HEK293 (cell line): Measurements from ENCODE around the gene ATP5ME.
"Not testable (repeated sequence)": the region's sequence is repeated elsewhere in the genome, so short reads cannot be mapped to it uniquely, and the experiment has no call there.

Experiments used
- CTCF ChIA-PET: fragments of 350-600 bp; formaldehyde crosslinking; extraction: SDS; loops from one replicate; lab custom pipeline; 2021; ENCODE audit warnings: antibody characterized with exemption; lab: Yijun Ruan, JAX
- POLR2A ChIA-PET: fragments of 300-600 bp; formaldehyde crosslinking; extraction: SDS; loops from one replicate; lab custom pipeline; 2020; ENCODE audit warnings: antibody characterized with exemption, inconsistent platforms; lab: Yijun Ruan, JAX
- H3K27ac ChIP-seq: fragments of 200-500 bp; sonication (Bioruptor generic); 2 replicates; pipeline ENCODE4 v1.5.1; 2014; ENCODE audit warnings: low read depth, low read length, control low read depth, inconsistent platforms; ENCODE audit errors: extremely low read depth
- H3K36me3 ChIP-seq, 2 experiments: fragments of 200-500 bp in 1 of 2; sonication (Bioruptor generic) in 1 of 2; 1 replicate in 1 of 2; 2 replicates in 1 of 2; pipeline ENCODE4 v1.5.1; 2014 to 2017; ENCODE audit warnings: inconsistent platforms in 2 of 2, low read length in 2 of 2; ENCODE audit not compliant: control insufficient read depth in 2 of 2, insufficient read depth in 1 of 2
- H3K4me1 ChIP-seq: fragments of 200-500 bp; sonication (Bioruptor generic); 2 replicates; pipeline ENCODE4 v1.5.1; 2014; ENCODE audit warnings: mild to moderate bottlenecking, low read length, inconsistent platforms; ENCODE audit not compliant: control insufficient read depth, insufficient read depth
- H3K4me3 ChIP-seq: 2 replicates; pipeline ENCODE4 v1.5.1; 2011; ENCODE audit warnings: low read depth, mild to moderate bottlenecking, control low read depth, low read length, moderate library complexity
- H3K9me3 ChIP-seq: fragments of 200-500 bp; sonication (Bioruptor generic); 2 replicates; pipeline ENCODE4 v1.5.1; 2014; ENCODE audit warnings: low read depth, low read length, inconsistent platforms; ENCODE audit not compliant: control insufficient read depth, insufficient read depth
- SP2 ChIP-seq: fragments of 450-650 bp; formaldehyde crosslinking; IDR thresholded peaks from 2 replicates; pipeline ENCODE4 v1.5.1; 2016; ENCODE audit warnings: missing biosample characterization, missing genetic modification characterization
- ZFP69B ChIP-seq: fragments of 450-650 bp; formaldehyde crosslinking; IDR thresholded peaks from 2 replicates; pipeline ENCODE4 v1.5.1; 2016; ENCODE audit warnings: missing biosample characterization, missing genetic modification characterization
- ZIC2 ChIP-seq: fragments of 450-650 bp; formaldehyde crosslinking; IDR thresholded peaks from 2 replicates; pipeline ENCODE4 v1.5.1; 2016; ENCODE audit warnings: missing biosample characterization, missing genetic modification characterization
- ZNF2 ChIP-seq: fragments of 450-650 bp; formaldehyde crosslinking; IDR thresholded peaks from 2 replicates; pipeline ENCODE4 v1.5.1; 2016; ENCODE audit warnings: missing biosample characterization, missing genetic modification characterization
- ZNF335 ChIP-seq: fragments of 450-650 bp; formaldehyde crosslinking; conservative IDR thresholded peaks from 2 replicates; pipeline ENCODE4 v1.5.1; 2016; ENCODE audit warnings: missing biosample characterization, missing genetic modification characterization
- ZNF394 ChIP-seq: fragments of 450-650 bp; formaldehyde crosslinking; IDR thresholded peaks from 2 replicates; pipeline ENCODE4 v1.5.1; 2016; ENCODE audit warnings: missing biosample characterization, missing genetic modification characterization, mild to moderate bottlenecking, moderate library complexity, borderline replicate concordance
- ZNF404 ChIP-seq: fragments of 450-650 bp; formaldehyde crosslinking; IDR thresholded peaks from 2 replicates; pipeline ENCODE4 v1.5.1; 2017; ENCODE audit warnings: missing biosample characterization, missing genetic modification characterization
- ZNF521 ChIP-seq: fragments of 450-650 bp; formaldehyde crosslinking; IDR thresholded peaks from 2 replicates; pipeline ENCODE4 v1.5.1; 2017; ENCODE audit warnings: missing biosample characterization, mild to moderate bottlenecking, missing genetic modification characterization
- ZNF544 ChIP-seq: fragments of 450-650 bp; formaldehyde crosslinking; IDR thresholded peaks from 2 replicates; pipeline ENCODE4 v1.5.0; 2017; ENCODE audit warnings: missing biosample characterization, missing genetic modification characterization
- ZNF549 ChIP-seq: fragments of 450-650 bp; IDR thresholded peaks from 2 replicates; pipeline ENCODE4 v1.5.1; 2018; ENCODE audit warnings: missing biosample characterization, missing genetic modification characterization, mild to moderate bottlenecking, inconsistent platforms, moderate library complexity
- ZNF791 ChIP-seq: fragments of 450-650 bp; formaldehyde crosslinking; IDR thresholded peaks from 2 replicates; pipeline ENCODE4 v1.5.1; 2016; ENCODE audit warnings: missing biosample characterization, missing genetic modification characterization
- ZSCAN30 ChIP-seq: fragments of 450-650 bp; IDR thresholded peaks from 2 replicates; pipeline ENCODE4 v1.5.1; 2018; ENCODE audit warnings: missing biosample characterization, mild to moderate bottlenecking, missing genetic modification characterization, moderate library complexity
- TF ChIP-seq, protein P1 (sequence below): fragments of 450-650 bp; formaldehyde crosslinking; IDR thresholded peaks from 2 replicates; pipeline ENCODE4 v1.5.1; 2016; ENCODE audit warnings: missing biosample characterization, missing genetic modification characterization
- TF ChIP-seq, protein P2 (sequence below): fragments of 450-650 bp; formaldehyde crosslinking; IDR thresholded peaks from 2 replicates; pipeline ENCODE4 v1.5.1; 2016; ENCODE audit warnings: missing biosample characterization, missing genetic modification characterization, borderline replicate concordance

The ATP5ME gene

DNA sequence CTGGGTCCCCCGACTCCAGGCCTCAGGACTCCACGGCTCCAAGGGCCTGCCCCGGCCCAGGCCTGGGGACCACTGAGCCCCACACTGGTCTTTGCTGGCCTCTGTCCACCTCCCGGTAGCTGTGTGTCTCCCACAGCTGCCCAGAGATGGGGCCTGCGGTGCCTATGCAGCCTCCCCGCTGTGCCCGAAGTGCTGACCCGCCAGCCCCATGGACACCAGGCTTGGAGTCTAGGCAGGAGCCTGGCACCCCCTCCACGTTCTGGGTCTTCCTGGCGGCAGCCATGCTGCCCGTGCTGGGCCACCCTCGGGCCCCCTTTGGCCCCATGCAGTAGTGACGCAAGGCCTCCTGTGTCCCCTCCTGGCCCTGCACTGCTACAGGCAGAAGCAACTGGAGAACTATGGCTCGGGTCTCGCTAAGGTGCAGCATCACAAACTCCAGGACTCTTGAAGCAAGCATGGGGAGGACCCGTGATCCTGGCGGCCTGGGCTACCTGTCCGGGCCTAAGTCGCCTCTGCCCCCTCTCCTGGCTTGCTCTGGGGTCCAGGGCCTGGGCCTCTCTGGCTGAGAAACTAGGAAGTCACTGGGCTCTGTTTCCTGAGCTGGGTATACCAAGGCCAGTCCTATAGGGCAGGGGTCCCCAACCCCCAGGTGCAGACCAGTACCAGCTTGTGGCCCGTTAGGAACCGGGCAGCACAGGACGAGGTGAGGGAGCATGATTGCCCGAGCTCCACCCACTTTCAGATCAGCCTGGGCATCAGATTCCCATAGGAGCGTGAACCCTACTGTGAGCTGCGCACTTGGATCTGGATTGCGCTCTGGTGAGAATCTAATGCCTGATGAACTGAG is 1.2 kb upstream of the ATP5ME start:
- peaks cover 3% of the 10 kb centered on the region for H3K4me1 ChIP-seq
- H3K36me3 ChIP-seq = peaks cover 0 to 35% of the 10 kb centered on the region in 2 experiments; a peak in 2 of 3 replicates
- ChIA-PET CTCF (interaction anchor here (0.6 to 2.4 kb wide), 3 partner anchors 9 to 1128 kb away, joined by 3 to 6 read pairs (median 3); no protein-coding TSS in a partner anchor), POLR2A (interaction anchor here (1.1 to 1.3 kb wide), 2 partner anchors 12 to 30 kb away, joined by 3 to 4 read pairs; no protein-coding TSS in a partner anchor)
- peak overlapping the region; percentile 76 for H3K27ac ChIP-seq
- H3K4me3 ChIP-seq = peak overlapping the region; percentile 77
- H3K9me3 ChIP-seq = no peaks in the 10 kb centered on the region
- TF ChIP-seq ZIC2 (tag by site-specific recombination) (peak; percentile 50), ZSCAN30 (no peak), ZNF549 (tag by site-specific recombination) (peak; percentile 95), ZNF335 (tag by site-specific recombination) (peak; percentile 81)
- TF ChIP-seq, all 188 proteins: peak for 3

GRCh38 chr4:673349-674091 is 556 bp downstream of the ATP5ME start:
- Histone ChIP-seq H3K4me3 (peak overlapping the region; percentile 69), H3K4me1 (peaks cover 3% of the 10 kb centered on the region), H3K9me3 (no peaks in the 10 kb centered on the region), H3K36me3 (peaks cover 0 to 35% of the 10 kb centered on the region in 2 experiments; a peak in 2 of 3 replicates), H3K27ac (peak overlapping the region; percentile 37; the same call in 1 of the 2 replicates)
- ChIA-PET CTCF (interaction anchor here (0.7 to 2.4 kb wide), 4 partner anchors 11 to 848 kb away, joined by 3 to 6 read pairs (median 3); no protein-coding TSS in a partner anchor), POLR2A (interaction anchor here (0.6 to 1.4 kb wide), 4 partner anchors 10 to 66 kb away, joined by 4 read pairs; no protein-coding TSS in a partner anchor)
- TF ChIP-seq ZNF544 (tag by site-specific recombination) = no peak
- TF ChIP-seq, all 188 proteins: peak for 0

DNA sequence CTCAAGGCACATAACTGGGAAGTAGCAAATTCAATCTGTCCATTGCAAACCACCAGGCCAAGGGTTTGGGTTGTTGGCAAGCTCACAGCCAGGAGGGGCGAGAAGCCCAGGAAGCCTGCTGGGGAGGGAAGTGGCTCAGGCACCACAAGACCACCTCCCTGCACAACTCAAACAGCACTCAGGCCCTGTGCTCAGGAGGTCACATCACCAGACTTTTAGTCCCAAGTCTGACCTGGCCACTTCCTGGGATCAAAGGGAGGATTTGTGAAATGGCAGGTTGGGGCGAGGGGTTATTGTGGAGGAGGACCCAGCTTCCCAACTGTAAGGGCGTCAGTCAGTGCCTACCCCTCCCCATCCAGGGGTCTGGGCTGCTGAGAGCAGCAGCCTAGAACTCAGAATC is 2.3 kb downstream of the ATP5ME start:
- TF ChIP-seq, protein P1, sequence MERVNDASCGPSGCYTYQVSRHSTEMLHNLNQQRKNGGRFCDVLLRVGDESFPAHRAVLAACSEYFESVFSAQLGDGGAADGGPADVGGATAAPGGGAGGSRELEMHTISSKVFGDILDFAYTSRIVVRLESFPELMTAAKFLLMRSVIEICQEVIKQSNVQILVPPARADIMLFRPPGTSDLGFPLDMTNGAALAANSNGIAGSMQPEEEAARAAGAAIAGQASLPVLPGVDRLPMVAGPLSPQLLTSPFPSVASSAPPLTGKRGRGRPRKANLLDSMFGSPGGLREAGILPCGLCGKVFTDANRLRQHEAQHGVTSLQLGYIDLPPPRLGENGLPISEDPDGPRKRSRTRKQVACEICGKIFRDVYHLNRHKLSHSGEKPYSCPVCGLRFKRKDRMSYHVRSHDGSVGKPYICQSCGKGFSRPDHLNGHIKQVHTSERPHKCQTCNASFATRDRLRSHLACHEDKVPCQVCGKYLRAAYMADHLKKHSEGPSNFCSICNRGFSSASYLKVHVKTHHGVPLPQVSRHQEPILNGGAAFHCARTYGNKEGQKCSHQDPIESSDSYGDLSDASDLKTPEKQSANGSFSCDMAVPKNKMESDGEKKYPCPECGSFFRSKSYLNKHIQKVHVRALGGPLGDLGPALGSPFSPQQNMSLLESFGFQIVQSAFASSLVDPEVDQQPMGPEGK (tag by site-specific recombination) = no peak
- no peak for TF ChIP-seq SP2 (tag by site-specific recombination)
- no peak for TF ChIP-seq ZNF404 (tag by site-specific recombination)
- no peak for TF ChIP-seq ZNF2
- TF ChIP-seq ZFP69B (tag by site-specific recombination) = no peak
- no peak for TF ChIP-seq ZNF521 (tag by site-specific recombination)
- TF ChIP-seq, protein P2, sequence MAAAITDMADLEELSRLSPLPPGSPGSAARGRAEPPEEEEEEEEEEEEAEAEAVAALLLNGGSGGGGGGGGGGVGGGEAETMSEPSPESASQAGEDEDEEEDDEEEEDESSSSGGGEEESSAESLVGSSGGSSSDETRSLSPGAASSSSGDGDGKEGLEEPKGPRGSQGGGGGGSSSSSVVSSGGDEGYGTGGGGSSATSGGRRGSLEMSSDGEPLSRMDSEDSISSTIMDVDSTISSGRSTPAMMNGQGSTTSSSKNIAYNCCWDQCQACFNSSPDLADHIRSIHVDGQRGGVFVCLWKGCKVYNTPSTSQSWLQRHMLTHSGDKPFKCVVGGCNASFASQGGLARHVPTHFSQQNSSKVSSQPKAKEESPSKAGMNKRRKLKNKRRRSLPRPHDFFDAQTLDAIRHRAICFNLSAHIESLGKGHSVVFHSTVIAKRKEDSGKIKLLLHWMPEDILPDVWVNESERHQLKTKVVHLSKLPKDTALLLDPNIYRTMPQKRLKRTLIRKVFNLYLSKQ (tag by site-specific recombination) = no peak
- no peak for TF ChIP-seq ZNF394 (tag by site-specific recombination)
- no peak for TF ChIP-seq ZNF791 (tag by site-specific recombination)
- POLR2A ChIA-PET = no interaction called here
- peaks cover 0 to 35% of the 10 kb centered on the region in 2 experiments; a peak in 2 of 3 replicates for H3K36me3 ChIP-seq
- no peaks in the 10 kb centered on the region for H3K9me3 ChIP-seq
- no peak overlapping the region for H3K27ac ChIP-seq
- H3K4me3 ChIP-seq = no peak overlapping the region
- H3K4me1 ChIP-seq = peaks cover 3% of the 10 kb centered on the region
- CTCF ChIA-PET = interaction anchor here (1.0 kb wide), 1 partner anchor 72 kb away, joined by 3 read pairs; no protein-coding TSS in a partner anchor

DNA sequence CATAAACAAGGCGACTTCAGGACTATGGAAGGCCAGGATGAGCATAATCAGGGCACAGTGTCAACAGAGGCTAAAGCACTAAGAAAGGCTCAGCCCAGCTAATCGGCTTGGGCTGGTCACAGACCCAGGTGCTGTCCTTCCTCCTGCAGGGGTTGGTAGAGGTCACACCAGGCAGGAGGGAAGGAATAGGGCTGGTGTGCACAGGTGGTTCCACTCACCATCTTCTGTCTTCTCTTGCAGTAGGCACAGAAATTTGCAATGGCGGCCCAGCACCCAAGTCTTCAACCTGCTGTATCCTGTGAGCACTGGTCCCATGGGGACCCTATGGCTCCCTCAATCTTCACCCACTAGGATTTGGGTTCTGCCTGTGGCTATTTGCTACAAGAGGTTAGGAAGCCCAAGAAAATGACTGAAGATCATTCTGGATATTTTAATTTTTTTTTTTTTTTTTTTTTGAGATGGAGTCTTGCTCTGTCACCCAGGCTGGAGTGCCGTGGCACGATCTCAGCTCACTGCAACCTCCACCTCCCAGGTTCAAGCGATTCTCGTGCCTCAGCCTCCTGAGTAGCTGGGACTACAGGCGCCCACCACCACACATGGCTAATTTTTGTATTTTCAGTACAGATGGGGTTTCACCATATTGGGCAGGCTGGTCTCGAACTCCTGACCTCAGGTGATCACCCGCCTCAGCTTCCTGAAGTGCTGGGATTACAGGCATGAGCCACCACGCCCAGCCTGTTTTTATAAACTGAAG is 4.1 kb downstream of the ATP5ME start:
- CTCF ChIA-PET, H3K27ac ChIP-seq, H3K4me3 ChIP-seq, H3K4me1 ChIP-seq, POLR2A ChIA-PET, H3K9me3 ChIP-seq: not testable (repeated sequence)
- H3K36me3 ChIP-seq = peaks cover 0 to 27% of the 10 kb centered on the region in 2 experiments; a peak in 2 of 3 replicates
